Transverse colon (tissue), 4 donors: ENCODE data around the gene KIAA1549.

ENCODE experiments used
- POLR2A ChIP-seq: fragments of 450-650 bp; IDR thresholded peaks from one replicate; pipeline ENCODE4 v1.6.1; 2016; ENCODE audit warnings: antibody characterized with exemption, mild to moderate bottlenecking, moderate library complexity
- POLR2AphosphoS5 ChIP-seq, 3 donors: sonication (generic); formaldehyde crosslinking; IDR thresholded peaks; one replicate each; pipeline ENCODE4 v1.6.1; 2016; ENCODE audit warnings: antibody characterized with exemption in 3 of 3
- TF ChIP-seq, protein P1 (sequence below), 5 experiments: fragments of 200-600 bp in 3 of 5; fragments of 450-650 bp in 2 of 5; sonication (generic) in 3 of 5; IDR thresholded peaks; 1 replicate in 2 of 5; 2 replicates in 3 of 5; pipeline ENCODE4 v1.5.1; 2016 to 2017; ENCODE audit warnings: antibody characterized with exemption in 5 of 5, inconsistent platforms in 3 of 5, mild to moderate bottlenecking in 2 of 5, moderate library complexity in 1 of 5

DNA sequence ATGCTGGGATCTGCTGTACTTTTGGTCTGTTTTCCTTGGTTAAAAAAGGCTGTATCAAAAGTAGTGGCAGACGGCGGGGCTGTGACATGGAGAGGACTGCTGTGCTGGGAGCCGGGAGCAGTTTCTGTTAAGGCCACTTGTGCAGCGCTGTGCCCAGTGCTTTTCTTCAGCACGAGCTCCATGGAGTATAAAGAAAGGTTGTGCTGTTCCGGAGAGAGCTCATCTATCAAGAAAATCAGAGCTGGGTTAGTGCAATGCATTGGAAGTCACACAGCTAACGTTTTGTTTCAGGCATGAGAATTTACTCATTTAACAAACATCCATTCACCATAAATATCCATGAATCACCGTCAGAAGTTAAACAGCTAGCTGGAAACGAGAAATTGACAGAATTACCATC is 62.0 kb downstream of the KIAA1549 start:
- TF ChIP-seq POLR2AphosphoS5 (IDR thresholded peaks at IDR 0.05) = no peak
- TF ChIP-seq, protein P1, sequence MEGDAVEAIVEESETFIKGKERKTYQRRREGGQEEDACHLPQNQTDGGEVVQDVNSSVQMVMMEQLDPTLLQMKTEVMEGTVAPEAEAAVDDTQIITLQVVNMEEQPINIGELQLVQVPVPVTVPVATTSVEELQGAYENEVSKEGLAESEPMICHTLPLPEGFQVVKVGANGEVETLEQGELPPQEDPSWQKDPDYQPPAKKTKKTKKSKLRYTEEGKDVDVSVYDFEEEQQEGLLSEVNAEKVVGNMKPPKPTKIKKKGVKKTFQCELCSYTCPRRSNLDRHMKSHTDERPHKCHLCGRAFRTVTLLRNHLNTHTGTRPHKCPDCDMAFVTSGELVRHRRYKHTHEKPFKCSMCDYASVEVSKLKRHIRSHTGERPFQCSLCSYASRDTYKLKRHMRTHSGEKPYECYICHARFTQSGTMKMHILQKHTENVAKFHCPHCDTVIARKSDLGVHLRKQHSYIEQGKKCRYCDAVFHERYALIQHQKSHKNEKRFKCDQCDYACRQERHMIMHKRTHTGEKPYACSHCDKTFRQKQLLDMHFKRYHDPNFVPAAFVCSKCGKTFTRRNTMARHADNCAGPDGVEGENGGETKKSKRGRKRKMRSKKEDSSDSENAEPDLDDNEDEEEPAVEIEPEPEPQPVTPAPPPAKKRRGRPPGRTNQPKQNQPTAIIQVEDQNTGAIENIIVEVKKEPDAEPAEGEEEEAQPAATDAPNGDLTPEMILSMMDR (IDR thresholded peaks at IDR 0.05) = no peak
- TF ChIP-seq POLR2A = no peak
